ENCODE results near the gene BNC1. TPM values are rescaled to one million over a fixed set of nuclear protein-coding genes. Genes with fewer than 3 reads are reported as not detected.

The BNC1 gene
- total RNA-seq, 1 donor from 2014 or later, result 0.16 TPM

Other genes starting within 250 kb of the BNC1 start
- gene BTBD1, start 217.4 kb downstream of the BNC1 start, total RNA-seq, result 158 TPM
- gene TM6SF1, start 177.0 kb downstream of the BNC1 start, total RNA-seq, result 6.8 TPM
- 26.7 TPM for gene HDGFL3, start 76.8 kb downstream of the BNC1 start, total RNA-seq
- not detected for gene SH3GL3, start 162.7 kb upstream of the BNC1 start, total RNA-seq